GM06990 (cell line): ENCODE measurements around the gene PHF12.

ENCODE experiments used
- DNase-seq: peaks from one replicate; pipeline ENCODE4 v3.0.0-alpha.2; 2011; ENCODE audit not compliant: insufficient read length; ENCODE audit errors: extremely low read depth
- H3K27me3 ChIP-seq: replicated peaks from 2 replicates; pipeline ENCODE4 v1.6.0; 2011; ENCODE audit warnings: low read length; ENCODE audit not compliant: control insufficient read depth, insufficient read depth
- H3K36me3 ChIP-seq: 2 replicates; pipeline ENCODE4 v1.5.1; 2011; ENCODE audit warnings: low read length; ENCODE audit not compliant: control insufficient read depth, insufficient read depth
- H3K4me3 ChIP-seq: replicated peaks from 2 replicates; pipeline ENCODE4 v1.5.1; 2011; ENCODE audit warnings: low read depth, mild to moderate bottlenecking, control low read depth, low read length
- CTCF ChIP-seq: IDR thresholded peaks from 2 replicates; pipeline ENCODE4 v1.5.1; 2011; ENCODE audit warnings: low read length, control low read depth, mild to moderate bottlenecking, inconsistent platforms; ENCODE audit not compliant: insufficient read depth, poor library complexity, severe bottlenecking

The PHF12 gene

GRCh38 chr17:28978356-28978964, 27.1 kb upstream of the PHF12 start:
- no peak for TF ChIP-seq CTCF
- DNase-seq = no peak
- Histone ChIP-seq H3K36me3 (no peaks in the 10 kb centered on the region), H3K27me3 (no peaks in the 10 kb centered on the region; the same call in 1 of the 2 replicates), H3K4me3 (no peak overlapping the region)

- Histone ChIP-seq H3K4me3 (no peak overlapping the region), H3K27me3 (no peaks in the 10 kb centered on the region; the same call in 1 of the 2 replicates), H3K36me3 (no peaks in the 10 kb centered on the region)
- TF ChIP-seq CTCF = no peak
- no peak for DNase-seq
Observed at GRCh38 chr17:28977659-28978355, 26.5 kb upstream of the PHF12 start.

GRCh38 chr17:28975646-28976045, 24.3 kb upstream of the PHF12 start:
- Histone ChIP-seq H3K27me3 (no peaks in the 10 kb centered on the region; the same call in 1 of the 2 replicates), H3K36me3 (no peaks in the 10 kb centered on the region), H3K4me3 (no peak overlapping the region)
- DNase-seq = no peak
- no peak for TF ChIP-seq CTCF

- TF ChIP-seq CTCF = no peak
- Histone ChIP-seq H3K4me3 (no peak overlapping the region), H3K27me3 (no peaks in the 10 kb centered on the region; the same call in 1 of the 2 replicates), H3K36me3 (no peaks in the 10 kb centered on the region)
- no peak for DNase-seq
Observed at GRCh38 chr17:28975031-28975430, 23.7 kb upstream of the PHF12 start.

DNA sequence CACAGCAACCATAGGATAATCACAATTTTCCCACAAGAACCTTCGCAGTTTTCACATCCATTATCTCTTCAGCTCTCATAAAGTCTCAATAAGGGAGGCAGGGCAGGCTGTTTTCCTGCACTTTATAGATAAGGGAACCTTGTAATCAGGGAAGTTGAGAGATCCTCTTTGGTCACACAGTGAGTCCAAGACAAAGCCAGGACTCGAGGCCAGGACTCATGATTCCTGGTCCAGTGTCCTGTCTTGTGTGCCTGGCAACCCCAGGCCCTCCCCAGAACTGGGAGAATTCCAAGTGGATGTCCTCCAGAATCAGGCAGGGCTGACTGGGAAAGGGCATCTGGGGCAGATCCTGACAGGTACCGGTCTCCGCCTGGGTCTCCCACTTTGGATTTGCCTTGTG, 23.1 kb upstream of the PHF12 start:
- TF ChIP-seq CTCF = no peak
- Histone ChIP-seq H3K4me3 (no peak overlapping the region), H3K36me3 (no peaks in the 10 kb centered on the region), H3K27me3 (no peaks in the 10 kb centered on the region; the same call in 1 of the 2 replicates)
- DNase-seq = no peak
